ENCODE data around the gene ING5. TPM values are rescaled to one million over a fixed set of nuclear protein-coding genes. Genes with fewer than 3 reads are reported as not detected.

ING5 gene
- total RNA-seq, 4 donors from 2014 or later: 24.1 to 44.3 (median 30.5) TPM

DNA sequence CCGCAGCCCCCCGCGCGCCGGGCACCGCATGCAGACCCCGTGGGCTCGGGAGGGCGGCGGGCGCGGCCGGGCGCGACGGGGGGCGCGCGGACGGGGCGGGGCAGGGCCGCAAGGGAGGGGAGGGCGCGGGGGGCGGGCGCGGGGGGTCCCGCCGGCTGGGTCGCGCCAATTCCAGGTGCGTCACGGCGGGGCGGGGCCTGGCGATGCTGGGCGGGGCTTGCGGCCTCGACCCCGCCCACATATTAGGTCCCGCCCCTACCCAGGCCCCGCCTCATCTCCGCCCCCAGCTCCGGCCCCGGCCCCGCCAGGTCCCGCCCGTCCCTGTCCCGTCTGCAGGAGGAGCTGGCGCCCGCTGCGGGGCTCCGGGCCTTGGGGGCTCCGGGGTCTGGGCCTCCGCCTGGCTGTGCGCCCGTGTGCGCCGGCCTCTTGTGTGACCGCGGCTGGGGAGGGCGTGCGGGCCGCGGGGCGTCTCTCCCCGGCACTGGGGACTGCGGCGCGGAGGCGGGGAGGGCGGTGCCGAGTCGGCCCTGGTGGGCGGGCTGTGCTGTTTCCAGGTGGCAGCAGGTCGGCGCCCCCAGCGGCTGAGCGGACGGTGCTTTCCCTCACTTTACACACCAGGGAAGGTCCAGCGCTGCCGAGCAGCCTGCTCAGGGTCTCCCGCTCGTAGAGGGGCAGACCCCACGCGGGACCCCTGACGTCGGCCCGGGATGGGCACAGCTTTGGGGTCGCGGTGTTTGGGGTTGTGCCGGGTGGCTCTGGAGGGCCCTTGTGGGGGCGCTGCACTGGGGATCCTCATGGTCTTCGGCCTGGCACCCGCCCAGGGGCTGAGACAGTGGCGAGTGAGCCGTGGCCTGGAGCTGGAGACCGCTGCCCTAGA lies 554 bp downstream of the ING5 start:
- TF ChIP-seq, protein P1, sequence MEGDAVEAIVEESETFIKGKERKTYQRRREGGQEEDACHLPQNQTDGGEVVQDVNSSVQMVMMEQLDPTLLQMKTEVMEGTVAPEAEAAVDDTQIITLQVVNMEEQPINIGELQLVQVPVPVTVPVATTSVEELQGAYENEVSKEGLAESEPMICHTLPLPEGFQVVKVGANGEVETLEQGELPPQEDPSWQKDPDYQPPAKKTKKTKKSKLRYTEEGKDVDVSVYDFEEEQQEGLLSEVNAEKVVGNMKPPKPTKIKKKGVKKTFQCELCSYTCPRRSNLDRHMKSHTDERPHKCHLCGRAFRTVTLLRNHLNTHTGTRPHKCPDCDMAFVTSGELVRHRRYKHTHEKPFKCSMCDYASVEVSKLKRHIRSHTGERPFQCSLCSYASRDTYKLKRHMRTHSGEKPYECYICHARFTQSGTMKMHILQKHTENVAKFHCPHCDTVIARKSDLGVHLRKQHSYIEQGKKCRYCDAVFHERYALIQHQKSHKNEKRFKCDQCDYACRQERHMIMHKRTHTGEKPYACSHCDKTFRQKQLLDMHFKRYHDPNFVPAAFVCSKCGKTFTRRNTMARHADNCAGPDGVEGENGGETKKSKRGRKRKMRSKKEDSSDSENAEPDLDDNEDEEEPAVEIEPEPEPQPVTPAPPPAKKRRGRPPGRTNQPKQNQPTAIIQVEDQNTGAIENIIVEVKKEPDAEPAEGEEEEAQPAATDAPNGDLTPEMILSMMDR (IDR thresholded peaks at IDR 0.05; ENCODE audit: low read depth): no peak

DNA sequence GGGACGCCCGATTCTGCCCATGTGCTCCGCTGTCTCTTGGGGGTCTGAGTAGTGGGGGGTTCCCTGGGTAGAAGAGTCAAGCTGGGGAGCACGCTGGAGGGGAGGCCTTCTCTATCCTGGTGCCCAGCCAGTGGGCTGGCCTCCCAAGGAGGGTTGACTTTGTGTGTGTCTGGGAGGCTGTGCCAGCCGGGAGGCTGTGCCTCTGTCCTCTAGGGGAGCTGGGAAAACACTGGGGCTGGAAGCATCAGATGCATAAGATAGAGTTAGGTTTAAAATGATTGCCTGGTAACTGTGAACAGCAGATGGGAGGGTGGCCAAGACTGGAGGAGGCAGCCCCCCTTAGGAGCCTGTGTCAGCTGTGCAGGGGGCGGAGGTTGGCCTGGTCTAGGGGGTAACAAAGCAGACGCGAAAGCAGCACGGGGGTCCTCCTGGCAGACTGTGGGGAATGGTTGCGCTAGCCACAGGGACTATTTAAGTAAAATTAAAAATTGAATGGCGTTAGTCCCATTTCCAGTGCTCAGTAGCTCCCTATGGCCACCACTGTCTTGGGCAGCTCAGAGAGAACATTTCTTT lies 1.3 kb downstream of the ING5 start:
- TF ChIP-seq, protein P1 (IDR thresholded peaks at IDR 0.05; ENCODE audit: low read depth): no peak

GRCh38 chr2:241706537-241706936 lies 4.7 kb downstream of the ING5 start:
- TF ChIP-seq, protein P1 (IDR thresholded peaks at IDR 0.05; ENCODE audit: low read depth): no peak

- TF ChIP-seq, protein P1 (IDR thresholded peaks at IDR 0.05; ENCODE audit: low read depth): no peak
Observed at GRCh38 chr2:241708879-241709278, 7.0 kb downstream of the ING5 start.

- TF ChIP-seq, protein P1 (IDR thresholded peaks at IDR 0.05; ENCODE audit: low read depth): no peak
Observed at GRCh38 chr2:241719093-241719492, 17.3 kb downstream of the ING5 start.

DNA sequence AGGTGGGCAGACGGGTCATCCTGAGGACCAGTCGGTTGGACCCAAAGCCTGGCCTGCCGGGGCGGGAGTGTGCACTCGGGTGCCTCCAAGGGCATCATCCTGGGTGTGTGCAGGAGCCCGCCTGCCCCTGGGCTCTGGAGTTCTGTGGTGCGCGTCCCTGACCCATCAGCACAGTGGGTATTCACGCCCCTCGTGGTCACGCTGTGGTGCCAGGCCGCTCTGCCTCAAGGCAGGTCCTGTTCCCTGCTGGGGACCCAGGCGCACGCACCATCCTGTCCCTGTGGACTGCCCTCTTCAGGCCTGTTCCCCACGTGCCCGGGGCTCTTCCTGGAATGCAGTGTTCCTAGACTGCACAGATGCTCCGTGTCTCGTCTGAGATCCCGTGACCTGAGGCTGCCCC lies 18.3 kb downstream of the ING5 start:
- TF ChIP-seq, protein P1 (IDR thresholded peaks at IDR 0.05; ENCODE audit: low read depth): no peak

DNA sequence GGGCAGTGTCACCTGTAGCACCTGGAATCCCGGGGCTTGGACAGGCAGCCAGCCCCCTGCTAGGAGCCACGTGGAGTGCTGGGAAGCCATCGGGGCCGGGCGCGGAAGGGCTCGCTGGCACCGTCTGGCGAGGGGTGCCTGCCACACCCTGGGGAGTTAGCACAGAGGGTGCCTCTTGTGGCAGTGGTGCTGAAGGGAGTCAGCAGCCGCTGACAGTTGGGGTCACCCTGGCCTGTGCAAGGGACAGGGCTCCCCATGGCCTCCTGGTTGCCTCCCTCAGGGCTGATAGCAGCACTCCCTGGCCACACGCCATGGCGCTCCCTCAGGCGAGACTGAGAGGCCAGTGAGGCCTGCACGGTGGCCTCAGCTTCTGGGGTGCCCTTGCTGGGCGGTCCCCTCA lies 18.7 kb downstream of the ING5 start:
- TF ChIP-seq, protein P1 (IDR thresholded peaks at IDR 0.05; ENCODE audit: low read depth): no peak

All from subcutaneous adipose tissue (tissue), 4 donors.